Central memory CD4-positive, alpha-beta T cell (primary cell): ENCODE measurements around the gene VWA3B.
"Not testable (repeated sequence)": the region's sequence is repeated elsewhere in the genome, so short reads cannot be mapped to it uniquely, and the experiment has no call there.

Source experiments
- DNase-seq: peaks from one replicate; pipeline ENCODE4 v3.0.0; 2022

The VWA3B gene

DNA sequence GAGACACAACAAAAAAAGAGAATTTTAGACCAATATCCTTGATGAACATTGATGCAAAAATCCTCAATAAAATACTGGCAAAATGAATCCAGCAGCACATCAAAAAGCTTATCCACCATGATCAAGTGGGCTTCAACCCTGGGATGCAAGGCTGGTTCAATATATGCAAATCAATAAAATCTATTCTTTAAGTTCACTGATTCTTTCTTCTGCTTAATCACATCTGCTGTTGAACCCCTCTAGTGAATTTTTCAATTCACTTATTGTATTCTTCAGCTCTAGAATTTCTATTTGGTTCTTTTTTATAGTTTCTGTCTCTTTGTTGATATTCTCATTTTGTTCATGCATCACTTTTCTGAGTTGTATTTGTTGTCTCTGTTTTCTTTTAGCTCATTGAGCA, 181.3 kb downstream of the VWA3B start:
- DNase-seq = not testable (repeated sequence)

DNA sequence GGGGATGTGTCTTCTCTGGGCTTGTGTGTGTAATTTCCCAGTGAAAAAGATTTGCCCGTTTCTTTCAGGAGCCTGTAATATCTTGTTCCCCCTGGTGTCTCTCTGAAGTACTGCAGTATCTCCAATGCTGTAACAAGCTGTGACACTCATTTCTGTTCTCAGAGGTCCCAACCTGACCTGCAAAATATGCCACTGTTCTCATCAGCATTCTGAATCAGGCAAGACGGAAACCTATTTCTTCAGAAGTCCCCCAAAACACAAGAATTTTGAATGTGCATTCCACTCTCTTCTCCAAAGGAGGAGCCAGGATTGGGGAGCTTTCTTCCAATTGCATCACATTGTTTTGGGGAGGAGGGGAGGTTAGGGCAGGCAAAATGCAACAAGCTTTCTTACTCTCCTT, 182.3 kb downstream of the VWA3B start:
- no peak for DNase-seq

DNA sequence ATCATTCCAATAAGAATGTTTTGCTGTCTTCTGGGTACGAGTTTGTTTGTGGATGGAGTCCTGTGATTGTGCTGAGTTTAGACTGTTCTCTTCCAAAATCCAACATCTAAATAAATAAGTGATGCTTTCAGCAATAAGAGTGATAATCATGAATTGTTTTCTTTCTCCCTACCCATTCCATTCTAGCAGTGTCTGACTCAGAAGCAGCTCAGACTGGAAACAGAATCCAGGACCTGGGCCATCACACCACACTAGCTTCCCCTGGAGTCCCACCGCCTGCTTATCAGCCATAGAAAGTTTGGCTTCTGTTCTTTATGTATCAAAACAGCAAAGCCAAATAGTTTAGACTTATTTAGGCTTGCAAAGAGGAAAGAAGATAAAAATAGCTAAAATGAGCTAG, 182.9 kb downstream of the VWA3B start:
- no peak for DNase-seq

DNA sequence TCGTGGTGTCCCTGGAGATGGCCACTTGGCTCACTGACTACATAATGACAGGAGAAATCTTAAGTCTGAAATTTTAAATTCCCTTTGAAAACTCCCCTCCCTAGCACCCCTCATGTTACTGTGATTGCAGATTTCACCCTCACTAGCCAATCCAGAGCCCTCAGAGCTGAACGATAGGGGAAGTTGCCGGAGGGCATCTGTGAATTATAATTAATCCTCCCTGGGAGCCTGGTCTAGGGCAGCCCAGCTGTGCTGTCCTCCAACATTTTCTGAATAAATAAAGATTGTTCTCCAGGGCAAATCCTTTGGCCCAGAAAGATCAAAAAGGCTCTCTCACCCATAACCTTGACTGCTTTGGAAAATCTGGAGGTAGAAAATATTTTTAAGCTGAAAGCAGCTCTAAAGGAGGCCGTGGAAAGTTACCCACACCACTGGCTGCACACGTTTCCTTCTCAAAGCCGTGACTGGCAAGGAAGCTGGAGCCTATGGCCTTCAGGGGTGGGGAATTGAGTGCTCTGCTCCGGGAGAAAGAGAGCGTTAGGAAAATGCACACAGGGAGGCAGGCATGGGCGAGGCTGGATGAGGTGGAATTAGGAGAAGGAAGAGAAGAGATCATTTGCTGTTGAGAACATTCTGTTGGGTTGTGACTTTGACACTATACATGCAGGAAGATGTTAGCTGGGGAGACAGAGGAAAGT, 190.3 kb downstream of the VWA3B start:
- no peak for DNase-seq

DNA sequence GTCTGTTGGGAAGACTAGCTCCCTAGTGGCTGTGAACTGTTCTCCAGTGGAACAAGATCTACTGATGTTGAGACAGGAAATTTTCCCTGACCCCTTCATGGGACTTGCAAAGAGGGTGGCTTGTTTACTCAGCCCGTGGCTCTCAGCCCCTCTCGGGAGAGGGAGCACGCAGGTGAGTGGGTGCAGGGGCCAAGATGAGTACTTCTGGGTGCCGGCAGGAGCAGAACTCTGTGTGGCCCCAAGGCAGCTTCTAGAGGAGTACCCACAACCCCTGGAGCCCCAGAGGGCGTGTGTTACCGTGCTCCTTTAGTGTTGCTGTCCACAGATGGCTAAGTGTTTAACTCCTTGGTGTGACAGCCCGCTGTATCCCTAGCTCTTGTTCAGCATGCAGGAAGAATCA, 191.1 kb downstream of the VWA3B start:
- DNase-seq = no peak

DNA sequence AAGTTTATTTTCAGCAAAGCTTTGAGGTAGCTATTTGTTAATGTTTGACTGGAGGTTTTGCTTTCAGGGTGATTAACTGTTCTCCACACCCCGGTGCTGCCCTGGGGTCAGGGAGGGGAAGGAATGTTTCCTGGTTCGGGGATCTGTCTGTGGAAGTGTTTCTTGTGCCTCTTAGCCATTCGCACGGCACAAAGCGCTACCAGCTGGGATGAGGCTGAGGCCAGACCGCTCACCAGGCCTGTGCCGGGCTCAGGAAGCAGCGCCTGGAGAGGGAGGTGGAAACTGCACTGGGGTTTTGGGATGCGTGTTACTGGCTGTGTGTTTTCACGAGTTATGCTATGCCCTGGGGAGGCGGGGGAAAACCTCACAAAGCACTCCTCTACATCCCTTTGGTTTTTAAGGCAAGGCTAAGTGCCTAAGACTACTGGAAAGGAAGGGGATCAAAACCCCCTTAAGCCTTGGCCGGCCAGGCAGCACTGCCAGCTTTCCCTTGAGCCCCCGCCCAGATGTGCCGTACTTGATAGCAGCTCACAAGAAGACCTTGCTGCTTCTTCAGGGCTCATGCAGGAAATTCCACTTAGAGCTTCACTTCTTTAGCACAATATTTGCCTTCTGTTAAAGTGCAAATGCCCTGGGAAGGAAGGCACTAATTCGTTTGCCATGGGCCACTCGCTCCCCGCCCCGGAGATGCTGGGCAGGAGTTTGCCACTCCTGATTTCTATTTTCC, 193.6 kb downstream of the VWA3B start:
- DNase-seq = no peak

DNA sequence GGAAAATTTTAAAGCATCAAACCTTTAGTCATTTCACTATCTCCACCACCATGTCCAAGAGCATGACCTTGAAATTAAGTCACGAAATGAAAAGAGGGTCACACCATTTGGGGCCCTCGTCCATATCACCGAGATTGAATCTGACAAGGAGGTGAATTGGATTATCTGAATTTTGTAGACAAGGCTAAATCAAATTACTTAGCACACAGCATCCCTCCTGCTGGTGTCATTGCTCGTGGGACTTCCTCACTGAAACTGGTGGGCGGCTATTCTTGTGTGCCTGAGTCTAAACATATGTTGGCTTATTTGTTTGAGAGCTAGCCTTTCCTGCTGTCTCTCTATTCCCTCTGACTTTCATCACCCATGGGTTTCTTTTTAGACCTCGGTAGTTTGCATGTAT, 194.6 kb downstream of the VWA3B start:
- no peak for DNase-seq

DNA sequence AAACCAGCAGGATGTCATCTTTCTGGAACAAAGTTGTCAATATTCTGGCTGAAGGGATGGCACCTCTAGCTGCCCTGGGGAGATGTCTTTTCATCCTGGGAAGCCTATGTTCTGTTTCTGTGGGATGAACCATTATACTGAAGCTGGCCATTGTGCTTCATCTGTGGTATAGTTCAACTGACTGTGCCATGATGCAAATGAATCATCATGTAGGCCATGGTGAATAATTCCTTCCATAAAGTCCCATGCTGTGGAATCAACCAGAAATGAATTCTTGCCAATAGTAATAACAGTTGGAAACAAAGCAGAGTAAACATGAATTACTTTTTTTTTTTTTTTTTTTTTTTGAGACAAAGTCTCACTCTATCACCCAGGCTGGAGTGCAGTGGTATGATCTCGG, 195.1 kb downstream of the VWA3B start:
- no peak for DNase-seq

DNA sequence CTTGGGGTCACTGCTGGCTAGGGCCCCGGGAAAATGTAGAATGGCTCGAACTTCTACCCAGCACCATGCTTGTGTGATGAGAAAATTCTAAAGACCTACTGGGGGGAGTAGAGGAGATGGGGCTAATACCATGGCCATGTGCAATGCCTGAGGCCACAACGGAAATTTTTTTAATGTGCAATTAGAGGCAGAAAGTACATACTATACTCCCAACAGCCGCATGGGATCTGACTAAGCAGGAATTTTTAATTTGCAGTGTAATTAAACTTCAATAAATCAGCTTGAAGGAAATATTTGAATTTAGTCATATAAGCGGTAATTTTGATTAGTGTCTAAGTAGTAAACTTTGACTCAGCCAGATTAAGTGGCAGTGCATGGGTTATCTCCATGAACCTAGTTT, 206.1 kb downstream of the VWA3B start:
- DNase-seq = no peak

DNA sequence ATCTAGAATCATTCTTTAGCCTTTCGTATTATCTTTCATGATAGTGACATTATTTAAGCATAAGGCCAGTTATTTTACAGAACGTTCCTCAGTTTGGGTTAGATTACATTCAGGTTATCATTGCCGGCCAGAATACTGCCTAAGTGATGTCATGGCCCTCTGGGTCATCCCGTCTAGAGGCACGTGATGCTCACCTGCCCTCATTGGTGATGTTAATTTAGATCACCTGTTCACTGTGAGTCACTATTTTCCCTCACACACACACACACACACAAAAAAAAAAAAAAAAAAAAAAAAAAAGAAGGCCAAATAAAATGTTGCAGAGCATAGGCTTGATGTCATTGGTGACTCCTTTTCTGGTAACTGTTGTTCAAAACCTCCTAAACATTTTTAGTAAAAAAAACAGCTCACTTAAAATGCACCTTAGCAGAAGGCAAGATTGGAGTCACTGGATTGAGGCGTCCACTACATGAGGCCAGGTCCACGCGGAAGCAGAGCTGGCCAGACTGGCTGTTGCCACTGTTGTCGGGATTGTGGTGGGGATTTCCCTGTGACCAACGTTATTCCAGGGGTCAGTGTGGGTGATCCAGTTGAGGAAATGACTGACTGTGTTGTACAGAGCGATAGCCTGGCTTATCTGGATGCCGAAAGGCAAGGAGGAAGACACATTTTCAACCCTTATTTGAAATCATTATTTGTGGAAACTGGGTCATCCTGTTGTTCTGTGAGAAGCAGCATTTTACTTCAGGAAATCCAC, 207.1 kb downstream of the VWA3B start:
- no peak for DNase-seq

DNA sequence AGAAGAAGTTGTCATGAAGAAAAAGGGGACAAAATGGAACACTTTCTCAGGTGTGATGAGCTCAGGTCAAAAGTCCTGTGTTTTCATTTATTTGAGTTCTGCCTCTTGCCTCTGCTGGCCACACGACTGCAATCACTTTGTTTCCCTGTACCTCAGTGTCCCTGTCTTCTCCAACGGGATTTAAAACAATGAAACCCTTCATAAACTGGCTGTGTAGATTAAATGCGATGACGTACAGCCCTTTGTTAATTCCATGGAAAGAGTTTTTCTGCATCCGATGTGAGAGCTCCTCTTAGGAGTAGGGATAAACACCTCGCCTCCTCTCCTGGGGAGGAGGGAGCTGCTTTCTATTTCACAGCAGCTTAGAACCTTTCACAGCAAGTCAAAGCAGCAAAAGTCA, 207.7 kb downstream of the VWA3B start:
- no peak for DNase-seq

DNA sequence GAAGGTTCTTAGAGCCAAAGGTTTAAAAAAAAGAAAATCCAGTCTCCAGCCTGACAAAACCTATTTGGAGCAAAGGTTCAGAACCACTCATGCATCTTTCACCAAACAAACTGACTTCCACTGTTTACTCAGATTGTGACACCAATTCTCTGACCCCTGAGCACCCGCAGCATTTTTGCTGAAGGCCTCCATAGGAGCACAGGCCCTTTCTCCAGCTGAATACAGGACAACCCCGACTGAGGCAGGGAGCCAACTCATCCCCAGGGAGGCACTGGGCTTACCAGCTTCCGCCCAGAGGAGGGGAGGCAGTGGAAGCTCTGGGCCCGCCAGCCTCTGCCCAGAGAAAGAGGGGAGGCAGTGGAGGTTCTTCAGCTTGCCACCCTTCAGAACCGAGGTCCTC, 208.3 kb downstream of the VWA3B start:
- no peak for DNase-seq

DNA sequence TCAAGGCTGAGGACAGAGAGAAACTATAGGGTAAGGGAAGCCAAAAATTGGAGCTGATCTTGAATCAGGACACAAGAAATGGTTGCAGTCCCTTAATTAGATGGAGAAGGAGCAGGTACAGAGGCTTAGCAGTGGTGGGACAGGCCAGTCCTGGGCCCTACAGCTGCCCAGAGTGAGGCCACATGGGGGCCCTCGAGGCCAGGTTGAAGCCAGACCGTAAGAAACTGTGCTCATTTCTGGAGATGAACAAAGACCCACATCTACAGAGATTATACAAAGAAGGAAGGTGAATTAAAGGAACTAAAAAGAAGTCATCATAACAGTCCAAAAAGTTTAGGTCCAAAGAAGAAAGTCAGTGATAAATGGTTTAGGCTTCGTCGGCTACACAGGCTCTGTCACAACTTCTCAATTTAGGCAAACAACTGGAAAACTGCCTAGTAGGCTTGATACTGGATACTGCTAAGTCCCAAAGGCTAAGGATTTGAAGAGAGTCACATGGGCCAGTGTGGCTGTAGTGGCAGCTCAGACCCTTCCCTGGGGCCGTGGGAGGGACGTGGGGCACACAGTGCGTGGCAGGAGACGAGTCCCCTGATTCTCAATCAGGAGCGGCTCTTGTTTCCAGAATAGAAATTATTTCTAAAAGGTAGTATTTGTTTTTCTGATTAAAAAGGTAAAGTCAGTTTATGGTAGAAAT, 208.9 kb downstream of the VWA3B start:
- DNase-seq = no peak

DNA sequence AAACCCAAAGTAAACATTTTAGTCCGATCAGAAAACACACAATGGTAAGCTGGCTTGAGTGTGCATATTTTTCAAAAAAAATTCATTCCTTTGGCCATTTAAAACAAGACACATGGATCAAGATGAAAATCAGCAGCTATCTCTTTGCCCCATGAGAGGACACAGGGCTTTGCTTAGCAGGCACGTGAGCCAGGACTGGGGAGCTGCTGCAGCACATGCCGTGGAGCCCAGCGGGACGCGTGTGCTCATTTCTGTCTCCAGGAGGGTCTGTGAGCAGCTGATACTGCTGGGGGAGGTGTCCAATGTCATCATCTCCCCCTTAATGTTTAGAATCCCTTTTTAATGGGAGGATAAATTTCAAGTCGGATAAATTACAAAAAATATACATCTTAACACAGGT, 209.5 kb downstream of the VWA3B start:
- DNase-seq = no peak

DNA sequence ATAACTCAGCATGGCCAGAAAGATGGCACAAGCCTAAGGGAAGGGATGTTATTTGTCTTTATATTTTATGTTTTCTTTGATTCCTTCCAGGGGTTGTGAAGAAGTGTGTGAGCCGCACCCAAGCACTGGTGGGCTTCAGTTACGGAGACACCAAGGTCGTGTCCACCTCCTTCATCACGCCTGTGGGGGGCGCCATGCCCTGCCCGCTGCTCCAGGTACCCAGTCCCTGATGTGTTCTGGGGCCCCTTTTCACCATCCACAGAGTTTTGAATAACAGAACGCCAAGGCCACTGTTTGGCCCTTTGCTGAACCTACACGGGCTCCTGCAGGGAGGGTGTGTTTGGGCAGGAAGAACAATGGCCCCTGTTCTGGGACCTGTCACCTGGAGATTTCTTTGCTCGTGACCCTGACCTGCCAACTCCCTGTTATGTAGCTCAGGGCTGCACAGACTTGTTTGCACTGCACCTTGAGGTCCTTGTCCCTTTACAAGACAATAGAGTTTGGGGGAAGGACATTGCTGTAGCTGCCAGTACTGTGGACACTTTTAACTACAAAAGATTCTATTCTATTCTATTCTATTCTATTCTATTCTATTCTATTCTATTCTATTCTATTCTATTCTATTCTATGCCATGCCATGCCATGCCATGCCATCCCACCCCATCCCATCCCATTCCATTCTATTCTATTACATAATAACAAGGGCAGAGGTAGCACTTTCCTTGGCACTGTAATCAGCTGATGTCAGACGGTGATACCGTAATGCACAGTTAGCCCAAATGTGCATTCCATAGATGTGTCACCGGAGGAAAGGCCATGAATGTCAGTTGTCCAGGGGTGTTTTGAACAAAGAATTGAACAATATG, 211.1 kb downstream of the VWA3B start:
- DNase-seq = no peak

DNA sequence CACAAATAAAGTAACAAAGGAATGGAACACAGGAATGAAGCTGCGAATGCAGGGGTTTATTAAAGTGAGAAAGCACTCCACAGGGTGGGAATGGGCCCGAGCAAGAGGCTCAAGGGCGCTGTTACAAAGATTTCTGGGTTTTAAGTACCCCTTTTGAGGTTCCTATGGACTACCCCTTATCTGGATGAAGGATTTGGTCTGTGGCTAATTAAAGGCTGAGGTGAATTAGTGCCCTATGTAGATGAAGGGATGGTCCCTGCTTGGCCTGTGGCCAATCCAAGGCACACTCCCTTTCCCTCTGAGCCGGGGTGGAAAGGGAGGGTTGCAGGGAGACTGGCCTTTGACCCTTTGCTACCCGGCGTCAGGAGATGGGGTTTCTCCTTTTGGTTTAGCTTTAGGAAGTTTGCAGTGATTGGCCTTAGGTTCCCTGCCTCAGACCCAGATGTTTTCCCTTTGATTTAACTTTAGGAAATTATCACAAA, 211.8 kb downstream of the VWA3B start:
- DNase-seq = no peak

DNA sequence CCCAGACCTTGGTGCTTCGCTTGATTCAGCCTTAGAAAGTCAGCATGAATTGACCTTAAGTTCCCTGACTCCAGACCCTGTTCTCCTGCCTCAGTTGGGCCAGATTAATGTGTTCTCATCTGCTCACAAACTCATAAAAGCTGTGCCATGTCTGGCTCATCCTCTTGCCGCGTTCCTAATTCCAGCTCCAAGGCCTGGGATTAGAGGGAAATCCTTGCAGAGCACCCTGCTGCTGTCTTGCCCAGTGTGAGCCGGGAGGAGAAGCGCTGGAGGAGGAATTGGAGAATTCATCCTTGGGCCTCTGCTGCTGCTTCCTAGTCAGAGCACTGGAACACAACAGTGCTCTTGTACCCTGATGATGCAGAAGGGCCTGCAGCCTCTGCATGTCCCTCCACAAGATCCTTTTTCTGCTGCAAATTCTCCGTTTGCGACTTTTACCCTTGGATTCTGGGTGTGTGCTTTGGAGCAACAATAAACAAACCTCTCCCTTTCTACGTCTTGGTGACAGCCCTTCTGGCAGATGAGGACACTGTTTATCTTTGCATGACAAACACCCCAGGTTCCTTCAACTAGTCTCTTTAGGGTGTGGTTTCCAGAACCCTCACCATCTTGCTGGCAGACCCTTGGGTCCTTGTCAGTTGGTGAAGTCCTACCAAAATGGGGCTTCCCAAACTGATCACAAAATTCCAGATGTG, 212.4 kb downstream of the VWA3B start:
- DNase-seq = no peak

DNA sequence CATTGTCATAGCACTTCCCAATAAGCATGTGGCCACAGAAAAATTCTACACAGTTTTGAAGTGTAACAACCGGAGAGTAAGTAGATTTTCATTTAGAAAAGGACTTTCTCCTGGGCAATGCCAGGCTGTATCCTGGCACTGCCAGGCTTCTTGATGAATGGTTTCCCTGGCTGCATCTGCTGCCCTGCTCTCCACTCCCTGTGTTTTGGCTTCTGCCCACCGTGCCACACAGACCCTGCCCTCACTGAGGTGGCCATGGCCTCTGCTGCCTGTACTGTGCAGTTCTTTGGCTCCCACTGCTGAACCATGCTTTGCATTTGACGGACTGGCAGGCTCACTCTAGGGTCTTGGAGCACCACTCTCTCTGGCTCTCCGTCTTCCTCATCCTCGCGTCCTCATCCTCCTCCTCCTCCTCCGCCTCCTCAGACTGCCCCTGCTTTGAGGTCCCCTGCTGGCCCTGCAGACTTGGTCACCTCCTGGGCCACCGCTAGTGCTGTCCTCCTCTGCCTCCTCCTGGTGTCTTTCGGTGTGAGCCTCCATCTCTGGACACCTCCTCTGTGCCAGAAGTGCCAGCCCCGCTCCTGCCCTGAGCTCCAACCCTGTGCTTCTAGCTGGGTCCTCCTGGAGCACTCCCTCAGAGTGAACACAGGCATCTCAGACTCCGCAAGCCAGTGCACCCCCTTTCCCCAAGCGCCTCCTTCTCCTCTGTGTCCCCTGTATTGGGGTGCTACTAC, 213.3 kb downstream of the VWA3B start:
- DNase-seq = no peak

DNA sequence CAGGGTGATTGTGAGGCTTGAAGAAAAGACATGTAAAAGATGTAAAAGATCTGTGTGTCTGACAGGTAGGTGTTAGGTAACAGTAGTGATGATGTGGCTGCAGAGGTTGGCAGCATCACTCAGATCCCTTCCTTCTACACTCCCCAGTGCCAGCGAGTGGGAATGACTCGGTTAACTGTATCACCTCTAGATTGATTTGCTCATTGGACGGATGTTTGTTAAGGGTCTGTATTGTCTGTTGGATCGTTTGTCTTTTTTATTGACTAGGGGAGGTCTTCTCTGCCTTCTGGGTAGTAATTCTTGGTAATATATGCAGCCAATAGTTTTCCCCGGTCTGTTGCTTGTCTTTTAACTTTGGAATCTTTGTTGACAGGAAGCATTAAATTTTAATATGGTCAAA, 214.5 kb downstream of the VWA3B start:
- no peak for DNase-seq

DNA sequence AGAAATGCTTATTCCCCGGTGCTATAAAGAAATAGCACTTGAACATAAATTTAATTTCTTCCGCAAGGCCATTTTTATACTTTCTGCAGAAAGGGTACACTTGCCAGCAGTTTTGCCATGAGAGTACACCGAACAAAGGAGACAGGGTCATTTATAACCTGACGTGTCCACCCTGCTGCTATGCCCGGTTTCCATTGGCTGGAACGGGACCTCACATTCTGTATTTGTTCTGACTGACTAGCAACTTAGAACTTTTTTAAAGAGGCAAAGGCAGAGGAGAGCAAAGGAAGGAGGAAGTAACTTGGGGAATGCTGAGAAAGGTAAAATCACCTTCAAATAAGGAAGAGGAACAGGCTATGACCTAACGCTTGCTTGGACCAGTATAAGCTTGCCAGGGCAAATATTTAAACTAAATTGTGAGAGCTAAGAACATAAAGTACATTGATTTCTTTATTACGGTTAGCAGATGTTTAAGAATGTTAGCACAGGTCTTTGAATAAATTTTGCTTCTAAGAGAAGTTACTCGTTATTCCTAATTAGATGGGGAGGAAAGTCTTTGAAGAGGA, 220.2 kb downstream of the VWA3B start:
- DNase-seq = not testable (repeated sequence)
